ENCODE results near the gene ETFA. TPM values are rescaled to one million over a fixed set of nuclear protein-coding genes. Genes with fewer than 3 reads are reported as not detected.
"Not testable (repeated sequence)": the region's sequence is repeated elsewhere in the genome, so short reads cannot be mapped to it uniquely, and the experiment has no call there.

The ETFA gene
- total RNA-seq, 4 donors from 2014 or later = 179 to 261 (median 227) TPM

DNA sequence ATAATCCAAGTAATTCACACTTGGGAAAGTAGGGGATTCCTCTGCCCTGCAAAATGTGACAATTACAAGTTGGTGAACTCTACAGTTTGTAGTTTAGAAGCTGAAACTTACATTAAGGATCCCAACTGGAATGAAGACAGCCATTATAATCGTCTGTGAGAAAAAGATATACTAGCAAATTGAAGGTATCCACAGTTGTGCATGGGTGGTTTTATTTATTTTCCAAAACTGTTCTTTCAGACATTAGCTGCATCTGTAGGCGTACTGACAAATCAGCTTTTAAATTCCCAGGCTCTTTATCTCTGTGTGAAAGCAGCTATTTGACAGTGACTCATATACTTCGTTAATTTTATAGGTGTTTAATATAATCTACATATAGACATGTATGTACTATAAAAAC lies 12.8 kb upstream of the ETFA start:
- H3K4me1 ChIP-seq = peaks cover 4 to 11% of the 10 kb centered on the region in 2 donors
- no peak overlapping the region for H3K27ac ChIP-seq
- no peaks in the 10 kb centered on the region for H3K9me3 ChIP-seq
- intact Hi-C loops (cut with DNase I; ENCODE audit: low total_unique reads) = no loop called here
- DNase-seq (no peak), ATAC-seq (no peak)
- H3K36me3 ChIP-seq = no peaks in the 10 kb centered on the region
- no peak for TF ChIP-seq POLR2A (IDR thresholded peaks at IDR 0.05)
- TF ChIP-seq, protein P1, sequence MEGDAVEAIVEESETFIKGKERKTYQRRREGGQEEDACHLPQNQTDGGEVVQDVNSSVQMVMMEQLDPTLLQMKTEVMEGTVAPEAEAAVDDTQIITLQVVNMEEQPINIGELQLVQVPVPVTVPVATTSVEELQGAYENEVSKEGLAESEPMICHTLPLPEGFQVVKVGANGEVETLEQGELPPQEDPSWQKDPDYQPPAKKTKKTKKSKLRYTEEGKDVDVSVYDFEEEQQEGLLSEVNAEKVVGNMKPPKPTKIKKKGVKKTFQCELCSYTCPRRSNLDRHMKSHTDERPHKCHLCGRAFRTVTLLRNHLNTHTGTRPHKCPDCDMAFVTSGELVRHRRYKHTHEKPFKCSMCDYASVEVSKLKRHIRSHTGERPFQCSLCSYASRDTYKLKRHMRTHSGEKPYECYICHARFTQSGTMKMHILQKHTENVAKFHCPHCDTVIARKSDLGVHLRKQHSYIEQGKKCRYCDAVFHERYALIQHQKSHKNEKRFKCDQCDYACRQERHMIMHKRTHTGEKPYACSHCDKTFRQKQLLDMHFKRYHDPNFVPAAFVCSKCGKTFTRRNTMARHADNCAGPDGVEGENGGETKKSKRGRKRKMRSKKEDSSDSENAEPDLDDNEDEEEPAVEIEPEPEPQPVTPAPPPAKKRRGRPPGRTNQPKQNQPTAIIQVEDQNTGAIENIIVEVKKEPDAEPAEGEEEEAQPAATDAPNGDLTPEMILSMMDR (IDR thresholded peaks at IDR 0.05 in 4 of 5, conservative IDR thresholded peaks at IDR 0.05 in 1 of 5) = no peak
- peaks cover 0 to 5% (median 0%) of the 10 kb centered on the region in 3 donors for H3K27me3 ChIP-seq
- in situ Hi-C loops (cut with MboI; ENCODE audit: low sequenced_read_pairs in 4 of 4) = no loop called here
- no peak overlapping the region for H3K4me3 ChIP-seq

DNA sequence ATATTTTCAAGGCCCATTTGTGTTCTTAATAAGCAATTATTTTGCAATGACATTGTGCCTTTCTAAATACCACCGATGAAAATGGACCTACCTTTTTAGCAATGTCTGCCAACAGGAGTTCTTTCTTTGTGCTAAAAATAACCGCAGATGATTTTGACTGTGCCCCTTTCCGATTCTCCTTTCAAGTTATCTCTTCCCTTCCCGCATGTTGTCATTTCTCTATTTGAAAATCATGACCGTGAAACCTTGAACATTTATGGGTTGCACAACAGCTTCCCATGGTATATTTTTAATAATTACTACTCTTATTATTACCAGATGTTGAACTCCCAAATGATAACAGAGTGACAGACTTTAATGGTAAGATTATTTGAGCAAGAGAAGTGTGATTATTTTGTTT lies 10.3 kb upstream of the ETFA start:
- intact Hi-C loops (cut with DNase I; ENCODE audit: low total_unique reads) (no loop called here), in situ Hi-C loops (cut with MboI; ENCODE audit: low sequenced_read_pairs in 4 of 4) (no loop called here)
- no peaks in the 10 kb centered on the region for H3K9me3 ChIP-seq
- peaks cover 0 to 5% (median 0%) of the 10 kb centered on the region in 3 donors for H3K27me3 ChIP-seq
- TF ChIP-seq, protein P1 (IDR thresholded peaks at IDR 0.05 in 4 of 5, conservative IDR thresholded peaks at IDR 0.05 in 1 of 5) = no peak
- no peak for TF ChIP-seq POLR2A (IDR thresholded peaks at IDR 0.05)
- H3K36me3 ChIP-seq = no peaks in the 10 kb centered on the region
- ATAC-seq (no peak), DNase-seq (no peak)
- peak overlapping the region in 1 of 4 donors; percentile 70 for H3K27ac ChIP-seq
- H3K4me1 ChIP-seq = no peaks in the 10 kb centered on the region
- H3K4me3 ChIP-seq = no peak overlapping the region

DNA sequence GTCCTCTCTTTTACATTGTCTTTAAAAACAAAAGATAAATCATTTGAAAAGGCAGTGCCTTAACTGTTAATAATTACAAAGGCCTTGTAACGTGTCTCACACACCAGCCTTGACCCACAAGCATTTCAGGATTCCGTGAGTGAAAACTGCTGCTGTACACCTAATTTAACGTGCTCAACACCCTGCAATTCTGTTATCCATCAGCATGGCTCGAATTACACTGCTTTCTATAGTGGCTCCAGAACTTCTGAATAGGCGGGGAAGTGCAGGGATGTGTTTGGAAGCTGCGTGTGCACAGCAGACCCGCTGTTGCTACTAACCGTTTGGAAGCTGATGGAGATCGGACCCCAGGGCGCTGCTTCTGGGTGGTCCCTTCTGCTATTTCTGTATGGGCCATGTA lies 9.9 kb upstream of the ETFA start:
- intact Hi-C loops (cut with DNase I; ENCODE audit: low total_unique reads) = no loop called here
- no peaks in the 10 kb centered on the region for H3K4me1 ChIP-seq
- H3K4me3 ChIP-seq = no peak overlapping the region
- DNase-seq = no peak
- no peaks in the 10 kb centered on the region for H3K36me3 ChIP-seq
- no peaks in the 10 kb centered on the region for H3K9me3 ChIP-seq
- in situ Hi-C loops (cut with MboI; ENCODE audit: low sequenced_read_pairs in 4 of 4) = no loop called here
- TF ChIP-seq, protein P1 (IDR thresholded peaks at IDR 0.05 in 4 of 5, conservative IDR thresholded peaks at IDR 0.05 in 1 of 5) = no peak
- peaks cover 0 to 5% (median 0%) of the 10 kb centered on the region in 3 donors for H3K27me3 ChIP-seq
- ATAC-seq = no peak
- H3K27ac ChIP-seq = no peak overlapping the region

DNA sequence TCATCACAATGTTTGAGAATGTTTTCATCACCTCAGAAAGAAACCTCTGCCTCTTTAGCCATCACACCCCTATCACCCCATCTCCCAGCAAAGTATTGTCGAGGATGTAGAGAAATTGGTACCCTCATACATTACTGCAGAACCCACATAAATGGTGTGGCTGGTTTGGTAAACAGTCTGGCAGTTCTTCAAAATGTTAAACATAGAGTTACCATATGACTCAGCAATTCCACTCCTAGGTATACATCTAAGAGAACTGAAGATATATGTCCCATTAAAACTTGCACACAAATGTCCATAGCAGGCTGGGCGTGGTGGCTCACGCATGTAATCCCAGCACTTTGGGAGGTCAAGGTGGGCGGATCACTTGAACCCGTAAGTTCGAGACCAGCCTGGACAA lies 8.7 kb upstream of the ETFA start:
- H3K27ac ChIP-seq = no peak overlapping the region
- ATAC-seq (no peak), DNase-seq (no peak)
- H3K9me3 ChIP-seq = no peaks in the 10 kb centered on the region
- no peaks in the 10 kb centered on the region for H3K36me3 ChIP-seq
- no peak overlapping the region for H3K4me3 ChIP-seq
- in situ Hi-C loops (cut with MboI; ENCODE audit: low sequenced_read_pairs in 4 of 4) (no loop called here), intact Hi-C loops (cut with DNase I; ENCODE audit: low total_unique reads) (no loop called here)
- TF ChIP-seq POLR2A (IDR thresholded peaks at IDR 0.05) = no peak
- TF ChIP-seq, protein P1 (IDR thresholded peaks at IDR 0.05 in 4 of 5, conservative IDR thresholded peaks at IDR 0.05 in 1 of 5) = no peak
- H3K27me3 ChIP-seq = peaks cover 0 to 4% (median 0%) of the 10 kb centered on the region in 3 donors
- H3K4me1 ChIP-seq = no peaks in the 10 kb centered on the region

DNA sequence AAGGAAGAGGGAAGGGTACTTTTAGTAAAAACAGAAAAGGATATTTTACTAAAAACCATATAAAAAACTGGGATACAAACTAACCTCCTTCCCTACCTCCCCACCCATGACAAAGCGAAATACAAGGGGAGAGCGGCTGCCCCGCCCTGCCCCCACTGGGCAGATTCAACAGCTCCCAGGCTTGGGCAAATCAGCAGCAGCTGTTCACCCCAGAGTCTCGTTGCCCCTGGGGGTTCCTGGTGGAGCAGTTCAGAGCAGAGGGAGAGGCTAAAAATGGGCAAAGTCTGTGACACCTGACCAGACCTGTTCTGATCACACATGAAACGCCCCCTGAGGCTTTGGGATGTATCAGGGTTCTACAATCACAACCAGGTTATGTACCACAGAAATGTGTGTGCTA lies 2.5 kb upstream of the ETFA start:
- in situ Hi-C loops (cut with MboI; ENCODE audit: low sequenced_read_pairs in 4 of 4) = loop anchor here in 1 of 4 donors (10.0 kb wide), 1 partner anchor 119 kb away; no protein-coding TSS in a partner anchor
- Histone ChIP-seq H3K4me1 (peaks cover 18 to 19% of the 10 kb centered on the region in 2 donors), H3K27me3 (no peaks in the 10 kb centered on the region), H3K36me3 (no peaks in the 10 kb centered on the region), H3K9me3 (no peaks in the 10 kb centered on the region), H3K27ac (no peak overlapping the region), H3K4me3 (no peak overlapping the region)
- ATAC-seq = no peak
- TF ChIP-seq, protein P1 (IDR thresholded peaks at IDR 0.05 in 4 of 5, conservative IDR thresholded peaks at IDR 0.05 in 1 of 5) = no peak
- TF ChIP-seq POLR2A (IDR thresholded peaks at IDR 0.05) = no peak
- no peak for DNase-seq
- intact Hi-C loops (cut with DNase I; ENCODE audit: low total_unique reads) = loop anchor here (2.0 kb wide), 1 partner anchor 117 kb away; no protein-coding TSS in a partner anchor

GRCh38 chr15:76313175-76313567 lies 1.9 kb upstream of the ETFA start:
- H3K27me3 ChIP-seq, H3K36me3 ChIP-seq, H3K4me3 ChIP-seq, H3K9me3 ChIP-seq, DNase-seq, ATAC-seq: not testable (repeated sequence)
- in situ Hi-C loops (cut with MboI; ENCODE audit: low sequenced_read_pairs in 4 of 4) = loop anchor here in 1 of 4 donors (10.0 kb wide), 1 partner anchor 118 kb away; no protein-coding TSS in a partner anchor
- H3K4me1 ChIP-seq = peaks cover 22 to 25% of the 10 kb centered on the region in 2 donors
- intact Hi-C loops (cut with DNase I; ENCODE audit: low total_unique reads) = loop anchor here (2.0 kb wide), 1 partner anchor 116 kb away; no protein-coding TSS in a partner anchor
- H3K27ac ChIP-seq = peak overlapping the region in 3 of 4 donors; percentile 15 to 94 (median 88)

All from gastrocnemius medialis (tissue), 4 donors.